Cardiac muscle cell (in vitro differentiated cells and primary cell): Measurements from ENCODE around the gene SH3BGRL2. TPM values are rescaled to one million over a fixed set of nuclear protein-coding genes. Genes with fewer than 3 reads are reported as not detected.
"Not testable (repeated sequence)": the region's sequence is repeated elsewhere in the genome, so short reads cannot be mapped to it uniquely, and the experiment has no call there.

Experiments
- DNase-seq, 2 donors: peaks; one replicate each; pipeline versions ENCODE4 v3.0.0 to v3.0.0-alpha.2; 2010 to 2017; ENCODE audit warnings: low read depth in 1 of 2, low spot score in 1 of 2
- H3K27ac ChIP-seq: fragments of 200-600 bp; sonication (generic); 2 replicates; pipeline ENCODE4 v1.5.1; 2016
- H3K27me3 ChIP-seq: fragments of 200-600 bp; sonication (generic); 2 replicates; pipeline ENCODE4 v1.6.0; 2016; ENCODE audit warnings: control low read depth
- H3K36me3 ChIP-seq: fragments of 200-600 bp; sonication (generic); 2 replicates; pipeline ENCODE4 v1.5.1; 2016; ENCODE audit warnings: control low read depth
- H3K4me1 ChIP-seq: fragments of 200-600 bp; sonication (generic); 2 replicates; pipeline ENCODE4 v1.8.1; 2017; ENCODE audit warnings: low read depth, mild to moderate bottlenecking, mixed run types
- H3K4me3 ChIP-seq: fragments of 200-600 bp; sonication (generic); 2 replicates; pipeline ENCODE4 v1.5.1; 2016; ENCODE audit warnings: mild to moderate bottlenecking
- H3K9me3 ChIP-seq: fragments of 200-600 bp; sonication (generic); 2 replicates; pipeline ENCODE4 v1.5.1; 2017; ENCODE audit warnings: low read depth, mild to moderate bottlenecking, control low read depth
- polyA plus RNA-seq: library from polyadenylated mRNA; unstranded; fragments of >200 nt; fragmentation: Nextera tagmentation; extraction: Ambion mirVana; gene quantifications from 2 replicates; pipeline ENCODE4 v1.2.1, GENCODE V29; 2016
- total RNA-seq: library from RNA; depleted of rRNA; stranded (reverse); fragments of >200 nt; gene quantifications from 2 replicates; pipeline ENCODE4 v1.2.3, GENCODE V29; 2016
- TF ChIP-seq, protein P1 (sequence below): IDR thresholded peaks from 2 replicates; pipeline ENCODE4 v1.5.1; 2012; ENCODE audit warnings: low read depth, mild to moderate bottlenecking, low read length

SH3BGRL2 gene
- total and polyA plus RNA-seq, 2 experiments from 2014 or later: 21.7 to 36.1 TPM

DNA sequence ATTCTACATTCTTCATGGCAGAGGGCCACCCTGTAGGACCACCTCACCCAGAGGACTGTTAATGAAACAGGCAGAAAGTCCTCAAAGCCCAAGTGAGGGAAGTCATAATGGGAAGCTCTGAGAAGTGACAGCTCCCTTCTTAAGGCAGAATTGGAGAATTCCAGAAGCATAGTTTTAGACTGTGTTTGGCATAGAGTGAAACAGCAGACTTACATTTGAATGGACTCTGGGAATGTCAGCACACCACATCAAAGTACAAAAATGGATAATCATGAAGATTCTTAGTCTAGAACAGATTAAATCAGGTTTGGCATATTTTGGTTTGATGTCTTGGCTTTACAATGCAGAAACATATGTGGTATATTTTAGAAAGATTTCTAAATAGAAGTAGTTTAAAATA is 17.9 kb downstream of the SH3BGRL2 start:
- H3K4me1 ChIP-seq: peaks cover 26% of the 10 kb centered on the region
- H3K9me3 ChIP-seq: no peaks in the 10 kb centered on the region
- TF ChIP-seq, protein P1, sequence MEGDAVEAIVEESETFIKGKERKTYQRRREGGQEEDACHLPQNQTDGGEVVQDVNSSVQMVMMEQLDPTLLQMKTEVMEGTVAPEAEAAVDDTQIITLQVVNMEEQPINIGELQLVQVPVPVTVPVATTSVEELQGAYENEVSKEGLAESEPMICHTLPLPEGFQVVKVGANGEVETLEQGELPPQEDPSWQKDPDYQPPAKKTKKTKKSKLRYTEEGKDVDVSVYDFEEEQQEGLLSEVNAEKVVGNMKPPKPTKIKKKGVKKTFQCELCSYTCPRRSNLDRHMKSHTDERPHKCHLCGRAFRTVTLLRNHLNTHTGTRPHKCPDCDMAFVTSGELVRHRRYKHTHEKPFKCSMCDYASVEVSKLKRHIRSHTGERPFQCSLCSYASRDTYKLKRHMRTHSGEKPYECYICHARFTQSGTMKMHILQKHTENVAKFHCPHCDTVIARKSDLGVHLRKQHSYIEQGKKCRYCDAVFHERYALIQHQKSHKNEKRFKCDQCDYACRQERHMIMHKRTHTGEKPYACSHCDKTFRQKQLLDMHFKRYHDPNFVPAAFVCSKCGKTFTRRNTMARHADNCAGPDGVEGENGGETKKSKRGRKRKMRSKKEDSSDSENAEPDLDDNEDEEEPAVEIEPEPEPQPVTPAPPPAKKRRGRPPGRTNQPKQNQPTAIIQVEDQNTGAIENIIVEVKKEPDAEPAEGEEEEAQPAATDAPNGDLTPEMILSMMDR: no peak
- no peak for DNase-seq
- H3K27ac ChIP-seq: peak overlapping the region; percentile 17
- no peak overlapping the region for H3K4me3 ChIP-seq
- no peaks in the 10 kb centered on the region for H3K36me3 ChIP-seq
- H3K27me3 ChIP-seq: no peaks in the 10 kb centered on the region

DNA sequence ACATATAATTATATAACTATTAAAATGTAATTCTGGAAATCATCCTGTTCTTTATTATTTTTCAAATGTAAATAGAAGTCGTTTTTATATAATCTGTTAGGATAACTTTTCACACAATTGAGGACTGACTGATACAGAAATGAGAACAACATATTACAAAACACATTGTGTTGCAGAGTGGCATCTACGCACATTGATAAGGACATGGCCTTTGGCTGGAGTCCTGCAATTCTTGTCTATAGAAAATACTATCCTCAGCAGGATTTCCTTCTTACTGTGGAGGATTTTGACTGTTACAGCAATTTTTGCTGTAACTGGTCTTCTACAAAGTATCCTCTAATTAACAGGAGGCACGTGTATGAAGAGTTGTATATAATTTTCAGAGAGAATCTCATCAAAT is 19.8 kb downstream of the SH3BGRL2 start:
- Histone ChIP-seq H3K36me3 (no peaks in the 10 kb centered on the region), H3K4me1 (peaks cover 26% of the 10 kb centered on the region), H3K27ac (no peak overlapping the region), H3K27me3 (no peaks in the 10 kb centered on the region), H3K9me3 (no peaks in the 10 kb centered on the region), H3K4me3 (no peak overlapping the region)
- TF ChIP-seq, protein P1: no peak
- DNase-seq: no peak

DNA sequence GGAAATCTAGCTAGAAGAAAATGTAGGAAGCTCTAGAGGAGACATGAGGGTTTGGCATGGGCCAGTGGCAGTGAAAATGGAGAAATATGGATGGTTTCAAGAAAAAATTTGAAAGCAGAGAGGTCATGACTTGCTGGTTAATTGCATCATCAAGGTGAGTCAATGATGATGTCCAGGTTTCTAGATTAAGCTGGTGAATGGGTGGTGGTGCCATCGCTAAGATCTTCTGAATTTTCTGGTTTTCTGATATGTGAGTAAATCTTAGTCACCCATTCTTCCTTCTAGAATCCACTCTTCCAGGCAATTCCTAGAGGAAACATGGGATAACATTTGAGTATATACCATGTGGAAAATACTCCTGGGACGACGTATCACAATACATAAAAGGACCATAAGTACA is 25.0 kb downstream of the SH3BGRL2 start:
- Histone ChIP-seq H3K4me3 (no peak overlapping the region), H3K9me3 (no peaks in the 10 kb centered on the region), H3K4me1 (no peaks in the 10 kb centered on the region), H3K36me3 (no peaks in the 10 kb centered on the region), H3K27ac (no peak overlapping the region), H3K27me3 (no peaks in the 10 kb centered on the region)
- DNase-seq: no peak
- TF ChIP-seq, protein P1: no peak

DNA sequence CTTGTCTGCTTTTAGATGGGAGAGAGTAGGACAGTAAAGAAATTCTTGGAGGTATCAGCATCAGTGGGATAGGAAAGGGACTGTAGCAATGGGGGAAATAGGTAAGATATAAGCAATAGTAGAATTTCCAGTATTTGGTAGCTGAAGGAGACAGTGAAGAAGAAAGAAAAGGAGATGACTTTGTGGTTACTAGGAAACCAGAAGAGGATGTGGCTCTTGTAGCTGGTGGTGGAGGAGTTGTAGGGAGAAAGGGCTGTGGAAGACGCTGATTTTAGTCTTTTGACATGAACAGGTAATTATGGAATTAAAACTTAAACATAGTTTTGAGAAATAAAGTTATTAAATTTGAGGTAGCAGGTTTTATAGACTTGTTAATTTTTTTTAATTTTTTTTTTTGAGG is 26.1 kb downstream of the SH3BGRL2 start:
- no peak overlapping the region for H3K27ac ChIP-seq
- H3K4me3 ChIP-seq: no peak overlapping the region
- TF ChIP-seq, protein P1: no peak
- DNase-seq: no peak
- no peaks in the 10 kb centered on the region for H3K27me3 ChIP-seq
- no peaks in the 10 kb centered on the region for H3K4me1 ChIP-seq
- no peaks in the 10 kb centered on the region for H3K9me3 ChIP-seq
- no peaks in the 10 kb centered on the region for H3K36me3 ChIP-seq

DNA sequence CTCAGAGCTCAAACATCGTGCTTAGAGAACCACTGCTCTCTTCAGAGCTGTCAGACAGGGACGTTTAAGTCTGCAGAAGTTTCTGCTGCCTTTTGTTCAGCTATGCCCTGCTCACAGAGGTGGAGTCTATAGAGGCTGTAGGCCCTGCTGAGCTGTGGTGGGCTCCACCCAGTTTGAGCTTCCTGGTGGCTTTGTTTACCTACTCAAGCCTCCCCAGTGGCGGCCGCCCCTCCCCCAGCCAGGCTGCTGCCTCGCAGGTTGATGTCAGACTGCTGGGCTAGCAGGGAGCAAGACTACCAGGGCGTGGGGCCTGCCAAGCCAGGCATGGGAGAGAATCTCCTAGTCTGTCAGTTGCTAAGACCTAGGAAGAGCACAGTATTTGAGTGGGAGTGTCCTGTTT is 32.5 kb downstream of the SH3BGRL2 start:
- H3K4me1 ChIP-seq: peaks cover 21% of the 10 kb centered on the region
- not testable (repeated sequence) for H3K36me3 ChIP-seq, H3K9me3 ChIP-seq, H3K27me3 ChIP-seq, H3K4me3 ChIP-seq, DNase-seq
- peak overlapping the region; percentile 67 for H3K27ac ChIP-seq

DNA sequence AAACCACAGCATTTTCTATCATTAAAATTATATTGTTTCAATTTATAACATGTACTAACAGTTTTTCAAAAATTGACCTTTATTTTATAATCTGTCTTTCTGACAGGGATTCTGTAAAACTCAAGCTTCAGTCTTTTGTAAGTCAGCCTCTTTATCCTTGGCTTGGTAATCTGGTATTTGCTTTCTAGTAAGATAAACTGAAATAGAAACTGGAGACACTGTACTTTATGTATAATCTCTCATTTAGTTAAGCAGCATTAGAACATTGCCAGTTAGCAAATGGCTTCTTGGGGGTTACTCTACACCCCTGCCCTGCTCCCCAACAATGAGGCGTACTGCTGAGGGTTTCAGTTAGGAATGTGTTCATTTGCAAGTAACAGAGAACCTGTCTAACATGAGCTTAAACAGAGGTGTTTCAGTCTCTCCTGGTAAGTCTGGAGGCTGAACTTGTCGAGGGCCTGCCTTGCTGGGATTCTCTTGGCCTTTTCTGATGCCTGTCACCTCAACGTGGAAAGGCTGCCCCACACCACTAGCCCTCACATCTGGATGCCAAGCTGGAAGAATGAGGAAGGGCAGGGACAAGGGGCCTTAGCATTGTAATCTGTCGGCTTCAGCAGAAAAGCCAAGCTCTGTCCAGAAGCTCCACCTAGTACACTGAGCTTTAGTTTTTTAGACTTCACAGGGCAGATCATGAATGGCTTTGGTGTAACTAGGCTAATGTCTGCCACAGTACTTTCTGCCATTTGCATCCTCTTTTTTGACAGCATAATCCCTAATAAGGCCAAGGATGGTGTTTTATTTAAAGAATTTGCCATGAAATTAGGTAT is 34.8 kb downstream of the SH3BGRL2 start:
- no peaks in the 10 kb centered on the region for H3K36me3 ChIP-seq
- no peak overlapping the region for H3K4me3 ChIP-seq
- H3K27me3 ChIP-seq: no peaks in the 10 kb centered on the region
- peak in 1 of 2 donors; percentile 54 for DNase-seq
- peak overlapping the region; percentile 89 for H3K27ac ChIP-seq
- peaks cover 21% of the 10 kb centered on the region for H3K4me1 ChIP-seq
- no peaks in the 10 kb centered on the region for H3K9me3 ChIP-seq
- TF ChIP-seq, protein P1: no peak
